ENCODE data around the gene BMPER. TPM values are rescaled to one million over a fixed set of nuclear protein-coding genes. Genes with fewer than 3 reads are reported as not detected.

The BMPER gene
- total and polyA plus RNA-seq, 7 experiments from 2014 or later = 0.37 to 0.81 (median 0.44) TPM; not detected in 4

- Mint-ChIP-seq H3K36me3 (peaks cover 0 to 5% (median 0%) of the 10 kb centered on the region in 5 donors), H3K9me3 (peaks cover 0 to 7% (median 2%) of the 10 kb centered on the region in 11 donors), H3K27me3 (no peaks in the 10 kb centered on the region), H3K4me3 (no peak overlapping the region), H3K4me1 (no peaks in the 10 kb centered on the region), H3K27ac (no peak overlapping the region)
- no peaks in the 10 kb centered on the region for H3K27me3 ChIP-seq (ENCODE audit: control insufficient read depth in 2 of 2, insufficient read depth in 2 of 2, low read length in 2 of 2)
- ChIA-PET CTCF (no interaction called here), POLR2A (no interaction called here)
- ATAC-seq (no peak), DNase-seq (no peak)
- no peak overlapping the region for H3K4me3 ChIP-seq (ENCODE audit: low read length)
- intact Hi-C loops (cut with micrococcal nuclease) = no loop called here
- H3K9me3 ChIP-seq (ENCODE audit: control insufficient read depth in 2 of 3, low read length in 3 of 3) = no peaks in the 10 kb centered on the region
- no peaks in the 10 kb centered on the region for H3K36me3 ChIP-seq (ENCODE audit: control insufficient read depth in 2 of 3, insufficient read depth in 3 of 3, low read length in 3 of 3)
- no peaks in the 10 kb centered on the region for H3K4me1 ChIP-seq (ENCODE audit: control insufficient read depth in 2 of 2, insufficient read depth in 2 of 2, low read length in 2 of 2)
- H3K27ac ChIP-seq (ENCODE audit: low read depth, low read length) = no peak overlapping the region
Measured at GRCh38 chr7:34158368-34159153, 253.2 kb downstream of the BMPER start.

DNA sequence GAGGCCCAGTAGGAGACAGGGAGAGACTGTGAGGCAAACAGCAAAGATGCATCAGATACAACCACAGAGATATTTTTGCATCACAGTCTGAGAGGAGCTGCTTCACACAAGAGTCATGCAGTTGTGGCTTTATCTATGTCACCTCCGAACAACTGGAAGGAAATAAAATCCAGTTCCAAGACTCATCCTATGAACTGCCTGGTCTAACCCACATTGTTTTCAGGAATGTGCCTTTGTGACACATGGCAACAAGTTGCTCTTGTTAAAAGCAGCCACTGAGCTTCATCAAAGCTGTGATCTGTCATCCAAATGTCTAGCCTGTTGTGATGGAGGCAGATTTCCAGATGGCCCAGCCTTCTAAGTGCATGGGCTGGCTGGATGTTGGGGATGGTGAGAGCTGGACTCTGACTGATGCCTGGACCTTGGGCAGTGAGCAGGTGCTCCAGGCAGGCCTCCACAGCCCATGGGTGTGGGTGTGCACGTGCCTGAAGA lies 255.0 kb downstream of the BMPER start:
- Histone ChIP-seq H3K9me3 (ENCODE audit: control insufficient read depth in 2 of 3, low read length in 3 of 3) (no peaks in the 10 kb centered on the region), H3K27me3 (ENCODE audit: control insufficient read depth in 2 of 2, insufficient read depth in 2 of 2, low read length in 2 of 2) (no peaks in the 10 kb centered on the region), H3K4me3 (ENCODE audit: low read length) (no peak overlapping the region), H3K36me3 (ENCODE audit: control insufficient read depth in 2 of 3, insufficient read depth in 3 of 3, low read length in 3 of 3) (no peaks in the 10 kb centered on the region), H3K4me1 (ENCODE audit: control insufficient read depth in 2 of 2, insufficient read depth in 2 of 2, low read length in 2 of 2) (no peaks in the 10 kb centered on the region), H3K27ac (ENCODE audit: low read depth, low read length) (no peak overlapping the region)
- Mint-ChIP-seq H3K27ac (no peak overlapping the region), H3K4me3 (no peak overlapping the region), H3K36me3 (peaks cover 0 to 5% (median 0%) of the 10 kb centered on the region in 5 donors), H3K9me3 (peaks cover 0 to 12% (median 4%) of the 10 kb centered on the region in 11 donors), H3K4me1 (no peaks in the 10 kb centered on the region), H3K27me3 (no peaks in the 10 kb centered on the region)
- POLR2A ChIA-PET = no interaction called here
- intact Hi-C loops (cut with micrococcal nuclease) = no loop called here
- ATAC-seq (no peak), DNase-seq (no peak)
- CTCF ChIA-PET = no interaction called here

- ChIA-PET POLR2A (no interaction called here), CTCF (no interaction called here)
- Mint-ChIP-seq H3K4me3 (no peak overlapping the region), H3K27me3 (no peaks in the 10 kb centered on the region), H3K36me3 (no peaks in the 10 kb centered on the region), H3K27ac (no peak overlapping the region), H3K4me1 (no peaks in the 10 kb centered on the region), H3K9me3 (peaks cover 0 to 11% (median 4%) of the 10 kb centered on the region in 11 donors)
- Histone ChIP-seq H3K27me3 (ENCODE audit: control insufficient read depth in 2 of 2, insufficient read depth in 2 of 2, low read length in 2 of 2) (no peaks in the 10 kb centered on the region), H3K4me3 (ENCODE audit: low read length) (no peak overlapping the region), H3K9me3 (ENCODE audit: control insufficient read depth in 2 of 3, low read length in 3 of 3) (no peaks in the 10 kb centered on the region), H3K4me1 (ENCODE audit: control insufficient read depth in 2 of 2, insufficient read depth in 2 of 2, low read length in 2 of 2) (no peaks in the 10 kb centered on the region), H3K27ac (ENCODE audit: low read depth, low read length) (no peak overlapping the region), H3K36me3 (ENCODE audit: control insufficient read depth in 2 of 3, insufficient read depth in 3 of 3, low read length in 3 of 3) (no peaks in the 10 kb centered on the region)
- intact Hi-C loops (cut with micrococcal nuclease) = no loop called here
- DNase-seq (no peak), ATAC-seq (no peak)
Measured at GRCh38 chr7:34162027-34162565, 256.8 kb downstream of the BMPER start.

DNA sequence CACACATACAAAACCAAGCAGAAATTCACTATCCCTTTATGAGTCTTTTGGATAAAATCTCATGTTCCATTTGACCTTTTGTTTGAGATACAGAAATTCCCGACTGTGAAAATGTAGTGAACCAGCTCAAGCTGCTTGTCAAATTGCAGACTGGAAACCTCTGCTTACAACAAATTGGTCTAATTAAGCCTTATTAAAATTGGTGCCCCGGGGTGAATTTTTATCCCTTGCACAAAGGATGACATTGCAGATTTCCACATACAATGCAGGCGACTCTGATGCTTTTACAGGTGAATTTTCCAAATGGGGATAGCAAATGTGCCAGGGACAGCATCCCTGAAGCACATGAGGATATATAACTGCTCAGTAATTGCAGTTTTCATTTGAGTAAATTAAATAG lies 257.3 kb downstream of the BMPER start:
- H3K36me3 Mint-ChIP-seq = no peaks in the 10 kb centered on the region
- Histone ChIP-seq H3K36me3 (ENCODE audit: control insufficient read depth in 2 of 3, insufficient read depth in 3 of 3, low read length in 3 of 3) (no peaks in the 10 kb centered on the region), H3K27ac (ENCODE audit: low read depth, low read length) (no peak overlapping the region), H3K4me1 (ENCODE audit: control insufficient read depth in 2 of 2, insufficient read depth in 2 of 2, low read length in 2 of 2) (no peaks in the 10 kb centered on the region), H3K27me3 (ENCODE audit: control insufficient read depth in 2 of 2, insufficient read depth in 2 of 2, low read length in 2 of 2) (no peaks in the 10 kb centered on the region), H3K4me3 (ENCODE audit: low read length) (no peak overlapping the region), H3K9me3 (ENCODE audit: control insufficient read depth in 2 of 3, low read length in 3 of 3) (no peaks in the 10 kb centered on the region)
- DNase-seq = no peak
- no peaks in the 10 kb centered on the region for H3K27me3 Mint-ChIP-seq
- ATAC-seq = no peak
- no peak overlapping the region for H3K4me3 Mint-ChIP-seq
- ChIA-PET POLR2A (no interaction called here), CTCF (no interaction called here)
- intact Hi-C loops (cut with micrococcal nuclease) = no loop called here
- H3K27ac Mint-ChIP-seq = no peak overlapping the region
- H3K4me1 Mint-ChIP-seq = no peaks in the 10 kb centered on the region
- H3K9me3 Mint-ChIP-seq = peaks cover 0 to 11% (median 4%) of the 10 kb centered on the region in 11 donors

DNA sequence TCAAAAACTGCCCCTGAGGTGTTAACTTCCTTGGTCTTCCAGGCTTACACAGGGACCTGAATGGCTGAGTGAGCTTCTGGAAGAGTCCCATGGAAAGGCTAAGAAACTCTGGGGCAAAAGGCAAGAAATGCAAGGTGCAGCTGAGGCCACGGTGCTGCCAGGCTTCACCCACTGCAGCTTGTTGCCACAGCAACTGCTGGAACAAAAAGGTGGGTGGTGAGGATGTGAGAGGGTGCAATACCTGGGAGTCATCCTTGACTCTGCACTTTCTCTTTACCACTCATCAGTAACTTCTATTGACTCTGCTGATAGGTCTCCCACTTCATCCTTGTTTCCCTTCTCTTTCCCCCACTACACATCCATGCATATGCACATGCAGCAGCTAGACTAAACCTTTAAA lies 258.6 kb downstream of the BMPER start:
- Mint-ChIP-seq H3K27ac (no peak overlapping the region), H3K36me3 (no peaks in the 10 kb centered on the region), H3K9me3 (peaks cover 0 to 19% (median 2%) of the 10 kb centered on the region in 11 donors), H3K4me3 (no peak overlapping the region), H3K27me3 (no peaks in the 10 kb centered on the region), H3K4me1 (no peaks in the 10 kb centered on the region)
- intact Hi-C loops (cut with micrococcal nuclease) = no loop called here
- H3K4me1 ChIP-seq (ENCODE audit: control insufficient read depth in 2 of 2, insufficient read depth in 2 of 2, low read length in 2 of 2) = no peaks in the 10 kb centered on the region
- H3K27me3 ChIP-seq (ENCODE audit: control insufficient read depth in 2 of 2, insufficient read depth in 2 of 2, low read length in 2 of 2) = no peaks in the 10 kb centered on the region
- DNase-seq (no peak), ATAC-seq (no peak)
- H3K27ac ChIP-seq (ENCODE audit: low read depth, low read length) = no peak overlapping the region
- no peak overlapping the region for H3K4me3 ChIP-seq (ENCODE audit: low read length)
- ChIA-PET POLR2A (no interaction called here), CTCF (no interaction called here)
- no peaks in the 10 kb centered on the region for H3K36me3 ChIP-seq (ENCODE audit: control insufficient read depth in 2 of 3, insufficient read depth in 3 of 3, low read length in 3 of 3)
- H3K9me3 ChIP-seq (ENCODE audit: control insufficient read depth in 2 of 3, low read length in 3 of 3) = no peaks in the 10 kb centered on the region

DNA sequence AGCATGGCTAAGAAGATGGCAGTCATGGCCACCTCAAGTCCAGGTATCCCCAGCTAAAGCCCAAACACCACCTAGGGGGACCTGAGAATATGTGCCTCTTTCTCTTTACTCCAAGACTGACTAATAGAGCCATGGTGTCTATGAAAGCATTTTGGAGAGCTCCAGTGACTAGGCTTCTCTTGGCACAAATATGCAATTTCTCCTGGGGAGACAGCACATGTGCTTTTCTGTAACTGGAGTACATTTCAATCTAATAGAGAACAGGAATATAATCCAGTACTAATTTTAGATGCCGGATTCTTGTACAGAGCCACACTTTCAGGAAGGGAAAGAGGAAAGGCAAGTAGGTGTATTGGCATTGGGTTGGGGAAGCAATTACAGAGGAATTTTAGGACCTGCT lies 260.1 kb downstream of the BMPER start:
- ATAC-seq (no peak), DNase-seq (no peak)
- H3K27me3 ChIP-seq (ENCODE audit: control insufficient read depth in 2 of 2, insufficient read depth in 2 of 2, low read length in 2 of 2) = no peaks in the 10 kb centered on the region
- no peak overlapping the region for H3K27ac ChIP-seq (ENCODE audit: low read depth, low read length)
- Mint-ChIP-seq H3K36me3 (no peaks in the 10 kb centered on the region), H3K4me1 (no peaks in the 10 kb centered on the region), H3K4me3 (no peak overlapping the region), H3K27me3 (no peaks in the 10 kb centered on the region), H3K9me3 (peaks cover 0 to 16% (median 4%) of the 10 kb centered on the region in 11 donors), H3K27ac (no peak overlapping the region)
- no peaks in the 10 kb centered on the region for H3K9me3 ChIP-seq (ENCODE audit: control insufficient read depth in 2 of 3, low read length in 3 of 3)
- CTCF ChIA-PET = no interaction called here
- no peaks in the 10 kb centered on the region for H3K36me3 ChIP-seq (ENCODE audit: control insufficient read depth in 2 of 3, insufficient read depth in 3 of 3, low read length in 3 of 3)
- no peaks in the 10 kb centered on the region for H3K4me1 ChIP-seq (ENCODE audit: control insufficient read depth in 2 of 2, insufficient read depth in 2 of 2, low read length in 2 of 2)
- POLR2A ChIA-PET = no interaction called here
- no peak overlapping the region for H3K4me3 ChIP-seq (ENCODE audit: low read length)
- intact Hi-C loops (cut with micrococcal nuclease) = no loop called here

Data from naive thymus-derived CD4-positive, alpha-beta T cell (primary cell).